Activated T-cell treated with anti-CD3 and anti-CD28 coated beads for 1 hour (primary cell): Measurements from ENCODE around the gene URGCP.

Experiments
- DNase-seq: peaks from one replicate; pipeline ENCODE4 v3.0.0-alpha.2; 2020; ENCODE audit warnings: low read depth

URGCP gene

GRCh38 chr7:43906331-43907010, at the start of gene URGCP:
URGCP (minus strand) TSS chr7:43906596; CDS start chr7:43906575, 21 bp downstream.
- DNase-seq, result peak; percentile 41

GRCh38 chr7:43956027-43956426, 49.6 kb upstream of the URGCP start:
- no peak for DNase-seq

- no peak for DNase-seq
Observed at GRCh38 chr7:43954524-43955228, 48.3 kb upstream of the URGCP start.

- DNase-seq, result no peak
Observed at GRCh38 chr7:43953071-43953470, 46.7 kb upstream of the URGCP start.

GRCh38 chr7:43952028-43952427, 45.6 kb upstream of the URGCP start:
- no peak for DNase-seq

- DNase-seq, result no peak
Observed at GRCh38 chr7:43944286-43944685, 37.9 kb upstream of the URGCP start.

GRCh38 chr7:43943417-43944187, 37.2 kb upstream of the URGCP start:
- DNase-seq, result no peak

GRCh38 chr7:43942997-43943396, 36.6 kb upstream of the URGCP start:
- DNase-seq, result no peak

- DNase-seq, result no peak
Observed at GRCh38 chr7:43942250-43942649, 35.9 kb upstream of the URGCP start.

- no peak for DNase-seq
Observed at GRCh38 chr7:43938892-43939482, 32.6 kb upstream of the URGCP start.

- DNase-seq, result no peak
Observed at GRCh38 chr7:43937444-43937843, 31.0 kb upstream of the URGCP start.

- no peak for DNase-seq
Observed at GRCh38 chr7:43933902-43934560, 27.6 kb upstream of the URGCP start.

- DNase-seq, result no peak
Observed at GRCh38 chr7:43931346-43931745, 24.9 kb upstream of the URGCP start.

GRCh38 chr7:43929529-43930457, 23.4 kb upstream of the URGCP start:
- no peak for DNase-seq

GRCh38 chr7:43927810-43928209, 21.4 kb upstream of the URGCP start:
- no peak for DNase-seq

GRCh38 chr7:43926798-43927123, 20.4 kb upstream of the URGCP start:
- no peak for DNase-seq

GRCh38 chr7:43925984-43926797, 19.8 kb upstream of the URGCP start, which contains the start of gene UBE2D4:
UBE2D4 (plus strand) TSS chr7:43926436; CDS start chr7:43926533, 97 bp downstream.
- peak; percentile 83 for DNase-seq

- no peak for DNase-seq
Observed at GRCh38 chr7:43922726-43923125, 16.3 kb upstream of the URGCP start.

GRCh38 chr7:43921423-43921822, 15.0 kb upstream of the URGCP start:
- no peak for DNase-seq

- DNase-seq, result no peak
Observed at GRCh38 chr7:43915907-43916306, 9.5 kb upstream of the URGCP start.
